ENCODE measurements around the gene ARMH3.

DNA sequence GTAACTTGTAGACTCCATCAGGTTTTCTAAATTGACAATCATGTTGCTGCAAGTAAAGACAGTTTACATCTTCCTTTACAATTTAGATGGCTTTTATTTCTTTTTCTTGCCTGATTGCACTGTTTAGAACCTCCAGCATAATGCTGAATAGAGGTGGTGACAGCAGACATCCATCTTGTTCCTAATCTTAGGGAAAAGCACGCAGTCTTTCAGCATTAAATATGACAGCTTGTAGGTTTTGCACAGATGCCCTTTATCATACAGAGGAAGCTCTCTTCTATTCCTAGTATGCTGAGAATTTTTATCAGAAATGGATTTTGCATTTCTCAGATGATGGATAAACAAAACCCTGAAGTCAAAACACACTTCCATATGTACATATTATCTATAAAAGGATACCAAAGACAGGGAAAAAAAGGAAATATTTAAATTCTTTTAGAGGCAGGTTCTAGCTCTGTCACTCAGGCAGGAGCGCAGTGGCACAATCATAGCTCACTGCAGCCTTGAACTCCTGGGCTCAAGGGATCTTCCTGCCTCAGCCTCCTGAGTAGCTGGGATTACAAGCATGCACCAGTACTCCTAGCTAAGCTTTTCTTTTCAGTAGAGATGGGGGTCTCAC is 143.3 kb downstream of the ARMH3 start:
- TF ChIP-seq, protein P1, sequence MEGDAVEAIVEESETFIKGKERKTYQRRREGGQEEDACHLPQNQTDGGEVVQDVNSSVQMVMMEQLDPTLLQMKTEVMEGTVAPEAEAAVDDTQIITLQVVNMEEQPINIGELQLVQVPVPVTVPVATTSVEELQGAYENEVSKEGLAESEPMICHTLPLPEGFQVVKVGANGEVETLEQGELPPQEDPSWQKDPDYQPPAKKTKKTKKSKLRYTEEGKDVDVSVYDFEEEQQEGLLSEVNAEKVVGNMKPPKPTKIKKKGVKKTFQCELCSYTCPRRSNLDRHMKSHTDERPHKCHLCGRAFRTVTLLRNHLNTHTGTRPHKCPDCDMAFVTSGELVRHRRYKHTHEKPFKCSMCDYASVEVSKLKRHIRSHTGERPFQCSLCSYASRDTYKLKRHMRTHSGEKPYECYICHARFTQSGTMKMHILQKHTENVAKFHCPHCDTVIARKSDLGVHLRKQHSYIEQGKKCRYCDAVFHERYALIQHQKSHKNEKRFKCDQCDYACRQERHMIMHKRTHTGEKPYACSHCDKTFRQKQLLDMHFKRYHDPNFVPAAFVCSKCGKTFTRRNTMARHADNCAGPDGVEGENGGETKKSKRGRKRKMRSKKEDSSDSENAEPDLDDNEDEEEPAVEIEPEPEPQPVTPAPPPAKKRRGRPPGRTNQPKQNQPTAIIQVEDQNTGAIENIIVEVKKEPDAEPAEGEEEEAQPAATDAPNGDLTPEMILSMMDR (IDR thresholded peaks at IDR 0.05) = no peak
- TF ChIP-seq POLR2A (IDR thresholded peaks at IDR 0.05) = no peak
- no peak for TF ChIP-seq POLR2AphosphoS5 (IDR thresholded peaks at IDR 0.05)
- no peak for TF ChIP-seq EP300 (IDR thresholded peaks at IDR 0.05; ENCODE audit: low read depth)
